ENCODE data around the gene ATP2A3.

ATP2A3 gene

GRCh38 chr17:3972281-3972731, 8.1 kb upstream of the ATP2A3 start:
- DNase-seq = peak; percentile 13

- no peak for DNase-seq
Measured at GRCh38 chr17:3970668-3971067, 6.4 kb upstream of the ATP2A3 start.

GRCh38 chr17:3969963-3970362, 5.7 kb upstream of the ATP2A3 start:
- DNase-seq = no peak

GRCh38 chr17:3968886-3969524, 4.8 kb upstream of the ATP2A3 start:
- no peak for DNase-seq

- DNase-seq = no peak
Measured at GRCh38 chr17:3968015-3968414, 3.8 kb upstream of the ATP2A3 start.

GRCh38 chr17:3966720-3967363, 2.6 kb upstream of the ATP2A3 start:
- no peak for DNase-seq

GRCh38 chr17:3965118-3965800, 1.0 kb upstream of the ATP2A3 start:
- no peak for DNase-seq

GRCh38 chr17:3963237-3964201, 718 bp downstream of the ATP2A3 start:
- DNase-seq = no peak

GRCh38 chr17:3962965-3963236, 1.3 kb downstream of the ATP2A3 start:
- no peak for DNase-seq

- no peak for DNase-seq
Measured at GRCh38 chr17:3962217-3962964, 1.8 kb downstream of the ATP2A3 start.

GRCh38 chr17:3961564-3962047, 2.6 kb downstream of the ATP2A3 start:
- DNase-seq = no peak

GRCh38 chr17:3960764-3961163, 3.5 kb downstream of the ATP2A3 start:
- DNase-seq = no peak

- DNase-seq = no peak
Measured at GRCh38 chr17:3959921-3960601, 4.2 kb downstream of the ATP2A3 start.

- no peak for DNase-seq
Measured at GRCh38 chr17:3959295-3959899, 4.8 kb downstream of the ATP2A3 start.

- no peak for DNase-seq
Measured at GRCh38 chr17:3957735-3958599, 6.3 kb downstream of the ATP2A3 start.

- no peak for DNase-seq
Measured at GRCh38 chr17:3956983-3957382, 7.3 kb downstream of the ATP2A3 start.

GRCh38 chr17:3956327-3956957, 7.8 kb downstream of the ATP2A3 start:
- no peak for DNase-seq

- no peak for DNase-seq
Measured at GRCh38 chr17:3955673-3955988, 8.6 kb downstream of the ATP2A3 start.

- no peak for DNase-seq
Measured at GRCh38 chr17:3954976-3955672, 9.1 kb downstream of the ATP2A3 start.
